H1 (cell line): ENCODE measurements around the gene LRRC37B. TPM values are rescaled to one million over a fixed set of nuclear protein-coding genes. Genes with fewer than 3 reads are reported as not detected.

Experiments
- BACH1 ChIP-seq: IDR thresholded peaks from 2 replicates; pipeline ENCODE4 v1.6.1; 2012; ENCODE audit warnings: low read length, improper control_type of control experiment
- BCL11A ChIP-seq, 2 experiments: IDR thresholded peaks; one replicate each; pipeline ENCODE4 v1.6.1; 2011; ENCODE audit warnings: low read depth in 2 of 2, low read length in 2 of 2, mild to moderate bottlenecking in 2 of 2
- BRCA1 ChIP-seq: IDR thresholded peaks from 2 replicates; pipeline ENCODE4 v1.6.1; 2012; ENCODE audit warnings: low read depth, low read length, improper control_type of control experiment
- NANOG ChIP-seq: IDR thresholded peaks from 2 replicates; pipeline ENCODE4 v1.6.1; 2011; ENCODE audit warnings: low read length, low read depth, mild to moderate bottlenecking, inconsistent platforms; ENCODE audit not compliant: insufficient read depth, poor library complexity, severe bottlenecking
- polyA plus RNA-seq, 7 experiments: library from polyadenylated mRNA; depleted of rRNA in 3 of 7; stranded (reverse) in 5 of 7; unstranded in 2 of 7; fragments of >200 nt in 5 of 7; fragments of 200-250 nt in 2 of 7; gene quantifications; 1 replicate in 5 of 7; 2 replicates in 1 of 7; 4 replicates in 1 of 7; pipeline versions ENCODE4 v1.2.1 to v1.2.3, GENCODE V29; 2011 to 2013; ENCODE audit warnings: missing spikeins in 2 of 7, mixed read lengths in 2 of 7
- total RNA-seq: library from RNA; stranded (reverse); fragmentation: NEBNext Ultra II Directional; extraction: Animal tissue kit (Norgen Biotek cat#: 25700); gene quantifications from 2 replicates; pipeline ENCODE4 v1.2.1, GENCODE V29; 2021
- TF ChIP-seq, protein P1 (sequence below): fragments of 300-600 bp; sonication (generic); IDR thresholded peaks from 2 replicates; pipeline ENCODE4 v1.7.1; 2012; ENCODE audit warnings: low read length, moderate library complexity, mild to moderate bottlenecking, inconsistent platforms; ENCODE audit not compliant: insufficient replicate concordance
- TF ChIP-seq, protein P2 (sequence below), 3 experiments: IDR thresholded peaks; 1 replicate in 2 of 3; 2 replicates in 1 of 3; pipeline versions ENCODE4 v1.5.1 to v1.6.1; 2011; ENCODE audit warnings: low read length in 3 of 3, mild to moderate bottlenecking in 3 of 3, inconsistent platforms in 2 of 3, low read depth in 1 of 3, moderate library complexity in 1 of 3; ENCODE audit not compliant: insufficient read depth in 1 of 3; ENCODE audit errors: control extremely low read depth in 1 of 3
- TF ChIP-seq, protein P3 (sequence below): IDR thresholded peaks from 2 replicates; pipeline ENCODE4 v1.6.1; 2011; ENCODE audit warnings: low read depth, mild to moderate bottlenecking, low read length; ENCODE audit not compliant: insufficient read depth

LRRC37B gene
- total and polyA plus RNA-seq, 2 of the 8 experiments (the other 6 are each of a cell fraction or from before 2014, with no cell fraction given): 16.0 to 19.0 TPM

DNA sequence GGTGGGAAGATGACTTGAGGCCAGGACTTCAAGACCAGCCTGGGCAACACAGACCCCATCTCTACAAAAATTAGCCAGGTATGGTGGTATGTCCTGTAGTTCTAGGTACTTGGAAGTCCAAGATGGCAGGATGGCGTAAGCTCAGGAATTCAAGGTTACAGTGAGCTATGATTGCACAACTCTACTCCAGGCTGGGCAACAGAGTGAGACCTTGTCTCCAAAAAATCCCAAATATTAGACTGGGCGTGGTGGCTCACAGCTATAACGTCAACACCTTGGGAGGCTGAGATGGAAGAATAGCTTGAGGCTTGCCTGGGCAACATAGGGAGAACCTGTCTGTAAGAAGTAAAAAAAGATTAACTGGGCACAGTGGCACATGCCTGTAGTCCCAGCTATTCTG, 39.5 kb upstream of the LRRC37B start (continued):
- TF ChIP-seq, protein P1, sequence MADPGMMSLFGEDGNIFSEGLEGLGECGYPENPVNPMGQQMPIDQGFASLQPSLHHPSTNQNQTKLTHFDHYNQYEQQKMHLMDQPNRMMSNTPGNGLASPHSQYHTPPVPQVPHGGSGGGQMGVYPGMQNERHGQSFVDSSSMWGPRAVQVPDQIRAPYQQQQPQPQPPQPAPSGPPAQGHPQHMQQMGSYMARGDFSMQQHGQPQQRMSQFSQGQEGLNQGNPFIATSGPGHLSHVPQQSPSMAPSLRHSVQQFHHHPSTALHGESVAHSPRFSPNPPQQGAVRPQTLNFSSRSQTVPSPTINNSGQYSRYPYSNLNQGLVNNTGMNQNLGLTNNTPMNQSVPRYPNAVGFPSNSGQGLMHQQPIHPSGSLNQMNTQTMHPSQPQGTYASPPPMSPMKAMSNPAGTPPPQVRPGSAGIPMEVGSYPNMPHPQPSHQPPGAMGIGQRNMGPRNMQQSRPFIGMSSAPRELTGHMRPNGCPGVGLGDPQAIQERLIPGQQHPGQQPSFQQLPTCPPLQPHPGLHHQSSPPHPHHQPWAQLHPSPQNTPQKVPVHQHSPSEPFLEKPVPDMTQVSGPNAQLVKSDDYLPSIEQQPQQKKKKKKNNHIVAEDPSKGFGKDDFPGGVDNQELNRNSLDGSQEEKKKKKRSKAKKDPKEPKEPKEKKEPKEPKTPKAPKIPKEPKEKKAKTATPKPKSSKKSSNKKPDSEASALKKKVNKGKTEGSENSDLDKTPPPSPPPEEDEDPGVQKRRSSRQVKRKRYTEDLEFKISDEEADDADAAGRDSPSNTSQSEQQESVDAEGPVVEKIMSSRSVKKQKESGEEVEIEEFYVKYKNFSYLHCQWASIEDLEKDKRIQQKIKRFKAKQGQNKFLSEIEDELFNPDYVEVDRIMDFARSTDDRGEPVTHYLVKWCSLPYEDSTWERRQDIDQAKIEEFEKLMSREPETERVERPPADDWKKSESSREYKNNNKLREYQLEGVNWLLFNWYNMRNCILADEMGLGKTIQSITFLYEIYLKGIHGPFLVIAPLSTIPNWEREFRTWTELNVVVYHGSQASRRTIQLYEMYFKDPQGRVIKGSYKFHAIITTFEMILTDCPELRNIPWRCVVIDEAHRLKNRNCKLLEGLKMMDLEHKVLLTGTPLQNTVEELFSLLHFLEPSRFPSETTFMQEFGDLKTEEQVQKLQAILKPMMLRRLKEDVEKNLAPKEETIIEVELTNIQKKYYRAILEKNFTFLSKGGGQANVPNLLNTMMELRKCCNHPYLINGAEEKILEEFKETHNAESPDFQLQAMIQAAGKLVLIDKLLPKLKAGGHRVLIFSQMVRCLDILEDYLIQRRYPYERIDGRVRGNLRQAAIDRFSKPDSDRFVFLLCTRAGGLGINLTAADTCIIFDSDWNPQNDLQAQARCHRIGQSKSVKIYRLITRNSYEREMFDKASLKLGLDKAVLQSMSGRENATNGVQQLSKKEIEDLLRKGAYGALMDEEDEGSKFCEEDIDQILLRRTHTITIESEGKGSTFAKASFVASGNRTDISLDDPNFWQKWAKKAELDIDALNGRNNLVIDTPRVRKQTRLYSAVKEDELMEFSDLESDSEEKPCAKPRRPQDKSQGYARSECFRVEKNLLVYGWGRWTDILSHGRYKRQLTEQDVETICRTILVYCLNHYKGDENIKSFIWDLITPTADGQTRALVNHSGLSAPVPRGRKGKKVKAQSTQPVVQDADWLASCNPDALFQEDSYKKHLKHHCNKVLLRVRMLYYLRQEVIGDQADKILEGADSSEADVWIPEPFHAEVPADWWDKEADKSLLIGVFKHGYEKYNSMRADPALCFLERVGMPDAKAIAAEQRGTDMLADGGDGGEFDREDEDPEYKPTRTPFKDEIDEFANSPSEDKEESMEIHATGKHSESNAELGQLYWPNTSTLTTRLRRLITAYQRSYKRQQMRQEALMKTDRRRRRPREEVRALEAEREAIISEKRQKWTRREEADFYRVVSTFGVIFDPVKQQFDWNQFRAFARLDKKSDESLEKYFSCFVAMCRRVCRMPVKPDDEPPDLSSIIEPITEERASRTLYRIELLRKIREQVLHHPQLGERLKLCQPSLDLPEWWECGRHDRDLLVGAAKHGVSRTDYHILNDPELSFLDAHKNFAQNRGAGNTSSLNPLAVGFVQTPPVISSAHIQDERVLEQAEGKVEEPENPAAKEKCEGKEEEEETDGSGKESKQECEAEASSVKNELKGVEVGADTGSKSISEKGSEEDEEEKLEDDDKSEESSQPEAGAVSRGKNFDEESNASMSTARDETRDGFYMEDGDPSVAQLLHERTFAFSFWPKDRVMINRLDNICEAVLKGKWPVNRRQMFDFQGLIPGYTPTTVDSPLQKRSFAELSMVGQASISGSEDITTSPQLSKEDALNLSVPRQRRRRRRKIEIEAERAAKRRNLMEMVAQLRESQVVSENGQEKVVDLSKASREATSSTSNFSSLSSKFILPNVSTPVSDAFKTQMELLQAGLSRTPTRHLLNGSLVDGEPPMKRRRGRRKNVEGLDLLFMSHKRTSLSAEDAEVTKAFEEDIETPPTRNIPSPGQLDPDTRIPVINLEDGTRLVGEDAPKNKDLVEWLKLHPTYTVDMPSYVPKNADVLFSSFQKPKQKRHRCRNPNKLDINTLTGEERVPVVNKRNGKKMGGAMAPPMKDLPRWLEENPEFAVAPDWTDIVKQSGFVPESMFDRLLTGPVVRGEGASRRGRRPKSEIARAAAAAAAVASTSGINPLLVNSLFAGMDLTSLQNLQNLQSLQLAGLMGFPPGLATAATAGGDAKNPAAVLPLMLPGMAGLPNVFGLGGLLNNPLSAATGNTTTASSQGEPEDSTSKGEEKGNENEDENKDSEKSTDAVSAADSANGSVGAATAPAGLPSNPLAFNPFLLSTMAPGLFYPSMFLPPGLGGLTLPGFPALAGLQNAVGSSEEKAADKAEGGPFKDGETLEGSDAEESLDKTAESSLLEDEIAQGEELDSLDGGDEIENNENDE: no peak
- TF ChIP-seq BACH1: no peak
- TF ChIP-seq, protein P2, sequence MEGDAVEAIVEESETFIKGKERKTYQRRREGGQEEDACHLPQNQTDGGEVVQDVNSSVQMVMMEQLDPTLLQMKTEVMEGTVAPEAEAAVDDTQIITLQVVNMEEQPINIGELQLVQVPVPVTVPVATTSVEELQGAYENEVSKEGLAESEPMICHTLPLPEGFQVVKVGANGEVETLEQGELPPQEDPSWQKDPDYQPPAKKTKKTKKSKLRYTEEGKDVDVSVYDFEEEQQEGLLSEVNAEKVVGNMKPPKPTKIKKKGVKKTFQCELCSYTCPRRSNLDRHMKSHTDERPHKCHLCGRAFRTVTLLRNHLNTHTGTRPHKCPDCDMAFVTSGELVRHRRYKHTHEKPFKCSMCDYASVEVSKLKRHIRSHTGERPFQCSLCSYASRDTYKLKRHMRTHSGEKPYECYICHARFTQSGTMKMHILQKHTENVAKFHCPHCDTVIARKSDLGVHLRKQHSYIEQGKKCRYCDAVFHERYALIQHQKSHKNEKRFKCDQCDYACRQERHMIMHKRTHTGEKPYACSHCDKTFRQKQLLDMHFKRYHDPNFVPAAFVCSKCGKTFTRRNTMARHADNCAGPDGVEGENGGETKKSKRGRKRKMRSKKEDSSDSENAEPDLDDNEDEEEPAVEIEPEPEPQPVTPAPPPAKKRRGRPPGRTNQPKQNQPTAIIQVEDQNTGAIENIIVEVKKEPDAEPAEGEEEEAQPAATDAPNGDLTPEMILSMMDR (IDR thresholded peaks at IDR 0.05; ENCODE audit: control extremely low read depth in 1 of 3, insufficient read depth in 1 of 3, low read depth in 1 of 3, low read length in 3 of 3): no peak
- no peak for TF ChIP-seq NANOG
- TF ChIP-seq, protein P3, sequence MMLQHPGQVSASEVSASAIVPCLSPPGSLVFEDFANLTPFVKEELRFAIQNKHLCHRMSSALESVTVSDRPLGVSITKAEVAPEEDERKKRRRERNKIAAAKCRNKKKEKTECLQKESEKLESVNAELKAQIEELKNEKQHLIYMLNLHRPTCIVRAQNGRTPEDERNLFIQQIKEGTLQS: no peak
- no peak for TF ChIP-seq BCL11A (IDR thresholded peaks at IDR 0.05; ENCODE audit: low read depth in 2 of 2, low read length in 2 of 2)
- TF ChIP-seq BRCA1: no peak
- TF ChIP-seq, all 59 proteins: peak for 0
